Measurements from ENCODE around the gene FGGY.

FGGY gene

DNA sequence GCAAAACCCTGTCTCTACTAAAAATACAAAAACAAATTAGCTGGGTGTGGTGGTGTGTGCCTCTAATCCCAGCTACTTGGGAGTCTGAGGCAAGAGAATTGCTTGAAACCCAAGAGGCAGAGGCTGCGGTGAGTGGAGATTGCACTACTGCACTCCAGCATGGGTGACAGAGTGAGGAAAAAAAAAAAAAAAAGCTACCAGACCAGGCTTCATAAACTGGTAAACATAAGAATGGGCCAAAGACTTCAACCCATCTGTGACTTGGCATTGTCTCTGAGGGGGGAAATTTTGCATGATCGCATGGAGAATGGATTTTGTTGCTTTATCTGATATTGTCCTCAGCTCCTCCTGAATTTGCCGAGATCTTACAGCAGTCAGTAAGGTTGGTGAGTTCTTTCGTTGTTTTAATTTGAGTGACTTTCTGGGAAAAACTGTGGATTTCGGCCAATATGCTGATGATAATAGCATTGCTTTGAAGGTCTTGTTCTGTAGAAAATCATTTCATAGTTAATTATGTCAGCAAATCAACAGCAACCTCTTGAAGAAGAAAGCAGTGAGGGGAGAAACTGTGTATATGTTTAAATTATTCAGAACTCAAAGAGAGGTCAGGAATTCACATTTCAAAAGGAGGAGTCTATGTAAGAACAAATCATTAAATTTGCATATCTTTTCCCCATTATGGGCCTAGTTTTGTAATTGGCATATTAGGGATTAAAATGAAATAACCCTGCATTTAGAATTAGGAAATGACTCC lies 13.1 kb downstream of the FGGY start:
- in situ Hi-C loops (cut with HindIII; ENCODE audit: low sequenced_read_pairs), result no loop called here
- H3K4me3 ChIP-seq (ENCODE audit: low read depth, low read length), result no peak overlapping the region
- TF ChIP-seq, protein P1, sequence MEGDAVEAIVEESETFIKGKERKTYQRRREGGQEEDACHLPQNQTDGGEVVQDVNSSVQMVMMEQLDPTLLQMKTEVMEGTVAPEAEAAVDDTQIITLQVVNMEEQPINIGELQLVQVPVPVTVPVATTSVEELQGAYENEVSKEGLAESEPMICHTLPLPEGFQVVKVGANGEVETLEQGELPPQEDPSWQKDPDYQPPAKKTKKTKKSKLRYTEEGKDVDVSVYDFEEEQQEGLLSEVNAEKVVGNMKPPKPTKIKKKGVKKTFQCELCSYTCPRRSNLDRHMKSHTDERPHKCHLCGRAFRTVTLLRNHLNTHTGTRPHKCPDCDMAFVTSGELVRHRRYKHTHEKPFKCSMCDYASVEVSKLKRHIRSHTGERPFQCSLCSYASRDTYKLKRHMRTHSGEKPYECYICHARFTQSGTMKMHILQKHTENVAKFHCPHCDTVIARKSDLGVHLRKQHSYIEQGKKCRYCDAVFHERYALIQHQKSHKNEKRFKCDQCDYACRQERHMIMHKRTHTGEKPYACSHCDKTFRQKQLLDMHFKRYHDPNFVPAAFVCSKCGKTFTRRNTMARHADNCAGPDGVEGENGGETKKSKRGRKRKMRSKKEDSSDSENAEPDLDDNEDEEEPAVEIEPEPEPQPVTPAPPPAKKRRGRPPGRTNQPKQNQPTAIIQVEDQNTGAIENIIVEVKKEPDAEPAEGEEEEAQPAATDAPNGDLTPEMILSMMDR (IDR thresholded peaks at IDR 0.05; ENCODE audit: low read depth, low read length, missing control alignments), result no peak
- DNase-seq (ENCODE audit: low read depth), result no peak

DNA sequence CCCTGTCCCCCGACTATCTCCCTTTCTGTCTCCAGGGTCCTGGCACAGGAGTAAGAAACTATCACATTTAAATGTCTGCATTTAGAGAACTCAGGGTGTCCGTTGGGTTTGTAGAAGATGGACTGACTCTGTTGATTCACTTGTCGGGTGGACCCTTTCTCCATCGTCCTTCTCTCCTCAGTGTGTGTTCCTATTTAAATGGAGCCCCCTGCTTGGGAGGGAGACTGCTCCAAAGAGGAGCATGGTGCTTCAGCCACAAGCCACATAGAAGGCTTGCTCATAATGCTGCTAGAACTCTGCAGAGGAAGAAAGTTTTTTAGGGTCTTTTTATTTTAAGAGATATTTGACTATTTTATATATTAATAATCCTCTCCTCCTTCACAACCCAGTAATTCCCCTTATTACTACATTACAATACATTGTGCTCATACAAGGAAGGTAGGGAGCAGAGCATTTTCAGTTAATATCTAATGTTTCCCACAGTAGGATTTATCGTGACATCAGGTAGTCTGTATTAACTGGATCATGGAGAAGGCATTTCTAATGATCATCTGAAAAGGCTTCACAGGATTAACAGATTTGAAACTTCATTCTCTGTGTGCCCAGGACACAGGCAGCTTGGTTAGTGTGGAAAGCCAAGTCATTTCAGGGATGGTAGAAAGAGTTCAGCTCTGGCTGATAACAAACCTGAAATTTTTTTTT lies 13.8 kb downstream of the FGGY start:
- in situ Hi-C loops (cut with HindIII; ENCODE audit: low sequenced_read_pairs), result no loop called here
- H3K4me3 ChIP-seq (ENCODE audit: low read depth, low read length), result no peak overlapping the region

DNA sequence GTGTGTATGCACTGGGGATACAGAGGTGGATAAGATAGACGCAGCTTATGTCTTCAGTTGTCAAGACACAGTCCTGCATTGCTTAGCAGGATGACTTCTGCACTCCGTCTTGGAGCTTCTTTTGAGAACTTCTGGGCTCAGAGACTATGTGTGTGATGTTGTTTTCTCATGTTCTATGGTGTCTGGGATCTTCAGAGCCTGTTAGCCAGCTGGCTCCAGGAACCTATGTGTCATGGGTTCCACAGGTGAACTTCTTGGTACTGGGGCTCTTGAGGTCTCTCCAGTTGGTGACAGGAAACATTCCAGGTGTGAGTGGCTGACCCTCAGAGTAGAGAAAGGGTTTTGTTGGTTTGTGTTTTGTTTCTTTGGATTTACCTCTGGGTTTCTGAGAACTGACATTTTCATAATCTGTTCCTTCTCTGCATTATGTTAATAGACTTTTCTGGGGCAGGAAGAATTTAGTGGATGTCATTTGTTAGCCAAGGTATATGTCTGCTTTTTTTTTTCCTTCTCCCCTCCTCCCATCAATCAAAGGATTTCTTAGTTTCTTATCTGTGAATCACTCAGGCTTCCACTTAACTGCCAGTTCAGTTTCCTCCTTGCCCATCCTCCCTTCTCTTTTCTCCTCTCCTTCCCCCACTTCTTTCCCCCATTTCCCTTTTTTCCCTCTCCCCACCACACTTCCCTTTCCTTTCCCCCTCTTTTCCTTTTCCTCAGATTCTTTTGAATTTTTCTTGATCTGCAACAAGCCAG lies 18.1 kb downstream of the FGGY start:
- in situ Hi-C loops (cut with HindIII; ENCODE audit: low sequenced_read_pairs), result loop anchor here (5.0 kb wide), 1 partner anchor 102 kb away; no protein-coding TSS in a partner anchor
- TF ChIP-seq, protein P1 (IDR thresholded peaks at IDR 0.05; ENCODE audit: low read depth, low read length, missing control alignments), result no peak
- H3K4me3 ChIP-seq (ENCODE audit: low read depth, low read length), result no peak overlapping the region
- DNase-seq (ENCODE audit: low read depth), result no peak

More for the DNA sequence above, 13.8 kb downstream of the FGGY start:
- no peak for DNase-seq (ENCODE audit: low read depth)
- TF ChIP-seq, protein P1 (IDR thresholded peaks at IDR 0.05; ENCODE audit: low read depth, low read length, missing control alignments), result no peak

DNA sequence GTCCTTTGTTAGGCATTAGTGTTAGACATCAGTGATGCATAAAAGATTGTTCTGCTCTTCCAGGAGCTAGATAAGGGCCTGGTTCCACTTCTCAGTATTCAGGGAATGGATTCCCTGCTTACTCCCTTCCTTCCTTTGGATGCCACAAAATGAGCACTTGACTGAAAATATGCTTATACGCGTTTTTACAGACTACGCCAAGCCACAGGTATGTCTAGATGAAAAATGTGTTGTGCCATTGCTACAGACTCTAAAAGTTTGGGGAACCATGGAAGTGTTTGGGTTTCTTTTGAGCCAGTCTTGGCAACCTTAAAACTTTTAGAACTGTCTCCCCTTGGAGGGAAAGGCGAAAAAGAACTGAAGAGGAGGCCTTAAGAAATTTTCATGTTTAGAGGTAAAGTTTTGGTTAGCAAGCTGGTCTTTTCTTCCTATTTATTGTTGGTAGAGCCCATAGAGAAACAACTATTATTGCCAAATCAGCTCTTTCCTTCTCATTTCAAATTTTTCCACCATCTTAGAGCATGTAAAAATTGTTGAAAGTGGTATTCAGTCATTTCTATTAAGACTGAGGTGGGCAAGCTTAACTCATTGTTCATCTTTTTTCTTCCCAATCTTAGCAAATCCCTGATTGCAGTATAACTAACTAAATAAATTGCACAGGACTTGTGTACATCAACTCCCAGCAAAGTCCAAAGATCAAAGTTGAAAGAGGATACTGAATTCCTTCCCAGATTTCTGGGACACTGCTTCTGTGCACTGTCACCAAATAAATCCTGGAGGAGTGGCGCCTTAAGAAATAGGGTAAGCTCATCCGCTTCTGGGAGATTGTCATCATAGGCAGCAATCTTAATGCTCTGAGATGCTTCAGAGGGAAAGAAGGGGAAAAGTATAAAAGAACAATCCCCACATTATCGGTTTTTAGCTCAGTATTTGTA lies 18.9 kb downstream of the FGGY start:
- no peak overlapping the region for H3K4me3 ChIP-seq (ENCODE audit: low read depth, low read length)
- DNase-seq (ENCODE audit: low read depth), result no peak
- TF ChIP-seq, protein P1 (IDR thresholded peaks at IDR 0.05; ENCODE audit: low read depth, low read length, missing control alignments), result no peak
- in situ Hi-C loops (cut with HindIII; ENCODE audit: low sequenced_read_pairs), result loop anchor here (5.0 kb wide), 1 partner anchor 102 kb away; no protein-coding TSS in a partner anchor

DNA sequence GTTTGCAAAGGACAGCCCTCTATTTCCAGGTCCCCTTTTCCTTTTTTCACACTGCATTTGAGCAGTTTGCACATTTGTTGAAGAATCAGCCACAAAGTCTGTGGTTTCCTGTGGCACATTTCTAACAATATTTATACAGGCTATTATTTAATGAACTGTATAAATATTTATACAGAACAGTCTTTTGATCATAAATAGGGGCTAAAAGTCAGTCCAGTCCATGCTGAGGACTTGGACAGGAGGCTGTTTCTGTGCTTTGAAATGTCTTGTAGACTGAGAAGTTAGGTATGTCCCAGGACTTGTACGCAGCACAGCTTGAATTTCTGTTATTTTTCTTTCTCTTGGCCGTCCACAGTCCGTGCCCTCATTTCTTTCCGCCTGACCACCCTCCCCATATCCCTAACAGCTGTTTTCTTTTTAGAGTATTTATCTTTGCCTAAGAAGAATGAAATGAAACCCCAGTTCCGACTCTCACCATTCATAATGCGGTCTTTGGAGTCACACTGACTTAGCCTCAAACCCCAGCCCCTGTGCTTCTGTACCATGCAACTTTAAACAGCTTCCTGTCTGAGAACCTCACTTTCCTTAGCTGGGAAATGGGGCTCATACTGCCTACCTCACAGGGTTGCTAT lies 19.7 kb downstream of the FGGY start:
- no peak overlapping the region for H3K4me3 ChIP-seq (ENCODE audit: low read depth, low read length)
- peak; percentile 98 for DNase-seq (ENCODE audit: low read depth)
- TF ChIP-seq, protein P1 (IDR thresholded peaks at IDR 0.05; ENCODE audit: low read depth, low read length, missing control alignments), result no peak
- in situ Hi-C loops (cut with HindIII; ENCODE audit: low sequenced_read_pairs), result loop anchor here (5.0 kb wide), 1 partner anchor 101 kb away; no protein-coding TSS in a partner anchor
